ENCODE results near the gene PLD1. TPM values are rescaled to one million over a fixed set of nuclear protein-coding genes. Genes with fewer than 3 reads are reported as not detected.

The PLD1 gene
- polyA plus RNA-seq, 10 donors, result 11.3 to 23.1 (median 16.1) TPM

DNA sequence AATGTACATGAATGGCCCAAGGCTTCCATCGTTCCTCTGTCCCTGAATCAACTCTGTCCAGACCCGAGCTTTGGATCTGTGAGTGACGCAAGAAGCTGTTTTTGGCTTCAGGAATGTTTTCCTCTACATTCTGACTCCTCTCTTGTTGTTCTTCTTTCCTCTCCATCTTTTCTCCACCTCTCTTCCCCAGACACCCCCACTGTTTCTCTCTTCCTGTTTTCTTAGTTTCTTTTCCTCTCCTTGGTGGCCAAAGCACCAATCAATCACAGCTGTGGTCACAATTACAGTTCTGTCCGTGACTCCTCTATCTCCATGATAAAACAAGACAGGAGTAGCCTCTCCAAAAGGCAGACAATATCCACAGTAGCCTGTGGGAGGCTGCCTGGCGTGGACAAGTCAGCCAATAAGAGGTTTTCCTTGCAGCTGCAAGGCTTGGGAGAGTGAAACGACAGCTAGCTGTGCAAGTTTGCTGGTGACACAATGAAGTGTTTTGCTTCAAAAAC lies 28.0 kb upstream of the PLD1 start:
- DNase-seq, result peak in 2 of 3 donors; percentile 77 to 93

DNA sequence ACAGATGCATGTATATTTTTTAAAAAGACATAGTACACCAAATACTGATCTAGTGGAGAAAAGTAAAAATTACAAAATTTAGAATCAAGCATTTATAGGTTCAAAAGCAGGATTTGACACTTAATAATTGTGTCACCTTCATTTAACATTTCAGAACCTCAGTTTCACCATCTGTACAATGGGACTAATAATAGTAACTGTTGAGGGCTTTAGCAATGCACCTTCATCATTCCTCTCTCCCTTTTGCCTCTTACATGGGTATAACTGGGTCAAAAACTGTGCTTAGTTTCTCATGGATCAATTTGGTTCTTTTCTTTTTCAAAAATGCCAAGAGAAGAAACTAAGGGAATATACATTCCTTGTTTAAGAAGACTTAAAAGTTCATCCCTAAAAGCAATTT lies 27.4 kb upstream of the PLD1 start:
- no peak for DNase-seq

DNA sequence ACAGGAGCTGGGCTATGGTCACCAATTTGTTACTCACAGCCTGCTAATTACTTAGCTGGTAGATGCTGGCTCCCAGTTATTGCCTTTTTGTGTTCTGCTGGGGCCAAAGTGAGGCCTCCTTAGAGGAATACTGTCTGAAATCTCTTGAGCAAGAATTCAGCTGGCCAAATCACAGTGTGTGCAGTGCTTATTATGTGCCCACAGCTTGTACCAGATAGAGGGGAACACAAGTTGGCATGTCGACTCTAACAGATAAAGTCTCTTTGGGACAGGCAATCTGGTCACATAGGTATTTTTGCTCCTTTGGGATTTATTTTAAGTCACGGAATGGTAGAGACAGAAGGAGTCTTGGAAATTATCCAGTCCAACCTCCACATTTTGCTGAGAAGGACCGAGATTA lies 26.6 kb upstream of the PLD1 start:
- DNase-seq, result no peak

DNA sequence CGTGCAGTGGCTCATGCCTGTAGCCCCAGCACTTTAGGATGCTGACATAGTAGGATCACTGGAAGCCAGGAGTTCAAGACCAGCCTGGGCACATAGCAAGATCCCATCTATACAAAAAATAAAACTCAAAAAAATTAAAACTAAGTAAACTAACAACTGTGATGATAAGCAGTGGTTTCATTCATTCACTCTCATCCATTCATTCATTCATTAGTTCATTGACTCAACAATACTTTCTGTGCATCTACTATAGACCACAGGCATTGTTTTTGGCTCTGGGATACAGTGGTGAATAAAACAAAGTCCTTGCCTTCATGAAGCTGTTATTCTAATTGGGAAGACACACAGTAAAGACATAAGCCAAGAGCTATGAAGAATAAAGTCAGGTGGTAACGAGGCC lies 25.3 kb upstream of the PLD1 start:
- no peak for DNase-seq

DNA sequence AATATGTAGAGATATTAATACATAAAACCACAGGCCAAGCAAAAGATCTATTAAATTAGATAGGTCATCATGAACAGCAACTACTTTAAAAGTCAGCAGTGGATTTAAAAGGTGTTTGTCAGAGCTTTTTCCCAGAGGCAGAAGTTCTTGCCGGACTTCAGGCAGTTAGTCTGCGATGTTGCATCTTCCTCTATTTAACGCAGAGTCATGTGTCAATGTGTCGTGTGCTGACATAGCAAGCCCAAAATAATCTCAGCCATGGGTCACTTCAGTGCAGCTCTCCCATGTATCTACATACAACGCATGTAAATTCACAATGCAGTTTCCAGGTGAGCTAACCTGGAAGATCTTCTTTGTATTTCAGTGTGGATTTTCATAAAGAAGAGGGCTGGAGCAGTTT lies 24.8 kb upstream of the PLD1 start:
- peak in 1 of 3 donors; percentile 45 for DNase-seq

DNA sequence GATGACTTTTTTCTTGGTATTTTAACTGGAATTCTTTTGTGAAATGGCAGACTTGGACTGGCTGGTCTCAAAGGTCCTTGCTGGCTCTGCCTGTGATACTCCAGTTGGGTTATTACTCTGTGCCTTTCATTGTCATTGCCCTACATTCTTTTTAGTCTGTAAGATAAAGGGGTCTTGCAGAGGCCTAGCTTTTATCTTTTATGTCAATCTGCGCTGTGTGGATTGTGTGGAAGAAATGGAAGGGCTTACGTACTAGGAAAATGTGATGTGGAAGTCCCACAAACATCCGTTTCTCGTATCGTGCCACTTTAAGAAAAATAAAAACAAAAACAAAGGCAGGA lies 24.1 kb upstream of the PLD1 start:
- DNase-seq, result no peak

DNA sequence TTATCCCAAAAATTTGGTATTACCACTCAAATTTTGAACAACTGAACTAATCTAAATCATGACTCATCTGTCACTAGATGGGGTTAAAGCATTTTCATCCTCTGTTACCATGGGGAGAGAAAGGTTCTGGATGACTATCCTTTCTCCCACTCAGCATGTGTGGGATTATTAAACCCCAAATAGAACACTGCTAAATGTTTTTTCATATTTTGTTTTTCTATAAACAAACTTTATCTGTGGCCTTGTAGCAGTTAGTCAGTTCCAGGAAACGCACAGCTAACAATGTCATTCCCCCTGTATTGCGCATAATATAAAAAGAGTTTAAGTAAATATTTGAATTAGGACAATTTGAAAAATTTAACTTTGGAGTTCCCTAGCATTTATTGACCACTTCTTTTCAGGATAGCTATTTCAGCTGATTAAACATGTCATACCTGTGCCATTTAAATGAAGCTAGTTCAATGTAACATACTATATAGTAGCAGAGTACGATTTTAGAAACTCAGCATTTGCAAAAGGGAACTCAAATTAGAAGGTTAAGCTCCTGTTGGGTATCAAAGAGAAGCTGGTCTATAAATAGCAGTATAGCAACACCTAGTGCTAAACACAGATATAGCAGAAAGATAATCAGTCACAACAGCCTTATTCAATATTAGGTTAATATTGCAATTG lies 23.6 kb upstream of the PLD1 start:
- peak in 1 of 3 donors; percentile 69 for DNase-seq

DNA sequence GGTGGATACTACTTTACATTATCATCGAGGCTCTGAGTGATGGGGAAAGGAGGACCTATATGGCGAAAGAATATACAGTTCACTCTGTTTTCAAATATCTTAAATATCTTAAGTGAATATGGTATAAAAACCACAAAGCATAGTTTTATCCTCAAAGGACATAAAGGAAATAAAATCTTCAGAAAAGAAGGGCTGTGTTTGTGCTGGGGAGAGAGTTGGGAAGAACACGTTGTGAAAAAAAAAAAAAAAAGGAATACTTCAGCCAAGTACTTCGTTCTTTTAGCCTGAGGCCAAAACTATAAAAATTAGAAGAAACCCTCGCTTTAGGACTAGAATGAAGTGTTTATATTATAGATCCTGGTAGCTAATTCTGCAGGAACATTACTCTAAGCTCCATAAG lies 22.7 kb upstream of the PLD1 start:
- peak in 1 of 3 donors; percentile 66 for DNase-seq

DNA sequence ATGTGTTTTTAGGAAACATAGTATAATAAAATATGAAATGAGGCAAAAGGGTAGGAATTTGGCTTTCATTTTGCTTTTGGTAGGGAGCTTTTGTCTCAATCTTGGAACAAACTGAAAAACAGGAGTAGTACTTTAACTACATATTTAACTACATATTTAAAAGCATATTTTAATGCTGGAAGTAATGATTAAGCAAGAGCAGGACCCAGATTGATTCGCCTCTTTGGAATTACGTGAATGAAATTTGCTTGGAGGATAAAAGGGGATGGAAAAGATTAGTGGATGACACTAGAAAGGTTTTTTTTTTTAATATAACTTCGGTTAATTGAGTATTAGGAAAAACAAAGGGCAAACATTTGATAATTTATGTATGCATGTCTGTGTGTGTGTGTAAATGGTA lies 21.7 kb upstream of the PLD1 start:
- no peak for DNase-seq

DNA sequence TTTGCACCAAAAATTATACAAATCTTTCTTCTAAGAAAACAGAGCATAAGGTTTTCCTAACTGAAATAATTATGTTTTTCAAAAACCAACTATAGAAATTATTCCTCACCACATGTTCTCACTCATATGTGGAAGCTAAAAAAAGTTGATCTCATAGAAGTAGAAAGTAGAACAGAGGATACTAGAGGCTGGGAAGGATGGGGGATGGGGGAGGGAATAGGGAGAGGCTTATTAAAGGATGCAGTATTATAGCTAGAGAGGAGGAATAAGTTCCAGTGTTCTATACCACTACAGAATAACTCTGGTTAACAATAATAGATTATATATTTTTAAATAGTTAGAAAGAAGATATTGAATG lies 20.2 kb upstream of the PLD1 start:
- peak in 1 of 3 donors; percentile 68 for DNase-seq

DNA sequence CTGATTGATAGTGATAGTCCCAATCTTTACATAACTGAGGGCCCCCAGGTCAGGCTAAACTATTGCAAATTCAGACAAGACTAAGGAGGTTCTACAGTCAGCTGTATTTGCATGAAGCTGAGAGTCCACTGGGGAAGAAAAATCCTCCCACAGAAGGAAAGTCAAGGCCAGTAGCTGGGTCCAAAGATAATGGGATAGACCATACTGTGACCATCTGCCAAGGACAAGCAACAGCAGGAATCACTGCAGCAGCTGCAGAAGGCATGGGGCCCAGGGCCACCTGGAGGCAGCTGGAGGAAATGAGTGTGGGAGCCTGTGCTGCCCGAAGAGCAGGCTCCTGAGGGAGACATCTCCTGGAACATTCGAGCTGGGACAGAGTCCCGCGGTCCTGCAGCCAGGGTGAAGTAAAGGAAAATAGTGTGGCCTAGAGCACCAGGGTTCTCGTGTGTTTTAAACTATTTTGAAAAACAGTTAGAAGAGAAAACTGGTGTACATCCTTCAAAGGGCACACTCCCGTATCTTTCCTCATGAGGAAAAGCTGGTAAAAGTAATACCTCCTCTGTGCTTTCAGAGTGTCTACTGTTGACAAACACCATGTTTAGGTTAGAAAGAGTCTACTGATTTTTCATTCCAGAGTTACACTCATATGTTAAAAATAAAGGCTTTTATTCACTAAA lies 19.7 kb upstream of the PLD1 start:
- peak; percentile 71 to 92 (median 83) for DNase-seq

DNA sequence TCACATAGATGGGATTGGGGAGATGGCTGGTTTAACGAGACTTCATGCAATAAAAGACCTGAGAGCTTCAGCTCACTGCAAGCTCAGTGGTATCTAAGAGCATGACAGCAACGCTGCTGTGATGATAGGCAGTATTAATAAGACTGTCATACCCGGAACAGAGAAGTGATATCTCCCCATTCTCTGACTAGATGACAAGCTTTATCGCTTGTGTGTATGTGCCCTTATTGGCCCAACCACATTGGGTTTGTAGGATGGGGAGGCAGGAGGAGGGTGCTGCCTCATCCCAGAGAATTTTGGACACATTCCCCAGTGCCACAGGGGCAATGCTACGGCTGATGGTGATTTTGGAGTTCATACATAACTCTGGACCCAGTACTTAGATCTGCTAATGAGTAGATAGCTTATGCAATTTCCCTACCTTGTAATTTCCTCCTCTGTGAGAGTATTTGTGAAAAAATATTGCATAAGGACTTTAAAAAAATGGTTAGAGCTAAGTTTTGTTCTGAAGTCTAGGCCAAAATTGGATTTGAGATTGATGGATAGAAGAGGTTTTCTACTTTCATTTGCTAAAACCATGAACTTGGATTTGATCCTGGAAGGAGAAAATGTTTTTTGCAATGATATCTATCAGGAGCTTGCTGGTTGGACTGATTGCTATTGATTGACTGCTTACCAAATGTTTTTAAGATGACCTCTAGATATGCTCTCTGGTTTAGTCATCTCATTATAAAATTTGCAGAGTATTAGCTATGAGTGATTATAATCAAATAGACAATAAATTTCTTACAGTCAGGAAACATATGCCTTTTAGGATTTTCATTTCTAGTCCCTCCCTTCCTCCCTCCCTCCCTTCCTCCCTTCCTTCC lies 18.9 kb upstream of the PLD1 start:
- peak in 1 of 3 donors; percentile 36 for DNase-seq

DNA sequence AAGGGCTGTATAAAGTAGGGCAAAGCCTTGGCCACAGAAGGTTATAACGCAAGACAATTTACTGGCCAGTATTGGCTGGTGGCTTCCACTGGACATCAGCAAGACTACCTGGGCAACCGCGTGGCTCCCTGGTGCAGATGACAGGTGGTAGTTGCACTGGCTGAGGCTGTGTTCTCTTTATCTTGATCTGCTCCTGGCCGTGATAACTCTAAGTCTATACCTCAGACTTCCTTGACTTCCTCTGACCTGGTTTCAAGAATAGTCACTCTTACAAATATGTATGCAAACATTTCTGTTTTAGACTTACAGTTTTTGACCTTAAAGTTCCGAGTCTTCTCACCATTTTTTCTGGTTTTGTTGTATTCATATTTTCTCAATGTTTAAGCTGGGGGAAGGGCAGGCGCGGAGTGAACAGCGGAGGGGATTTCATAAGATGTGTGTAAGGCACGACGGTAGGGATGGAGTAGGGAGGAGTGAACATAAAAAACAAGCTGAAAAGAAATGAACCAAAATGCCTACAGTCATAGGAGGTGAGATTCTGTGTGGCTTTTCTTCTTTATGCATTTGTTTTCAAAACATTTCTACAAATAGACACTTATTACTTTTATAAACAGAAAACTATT lies 17.7 kb upstream of the PLD1 start:
- DNase-seq, result no peak

DNA sequence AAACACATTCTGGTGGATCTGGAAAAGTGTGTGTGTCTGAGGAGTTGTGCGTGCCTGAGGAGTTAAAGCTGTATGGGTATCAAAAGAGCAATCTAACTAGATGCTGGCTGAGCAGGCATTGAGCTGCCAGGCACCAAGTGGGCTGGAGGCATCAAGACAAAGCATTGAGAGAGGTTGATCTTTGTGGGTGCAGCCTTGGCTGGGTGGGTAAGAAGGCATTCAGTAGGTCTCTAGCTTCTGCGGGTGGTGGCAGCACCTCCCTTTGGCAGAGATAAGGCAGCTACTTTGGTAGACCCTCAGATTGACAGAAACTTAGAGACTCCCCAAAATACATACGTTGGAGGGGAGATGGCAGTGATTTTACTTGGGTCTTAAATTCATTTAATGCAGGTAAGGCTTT lies 17.1 kb upstream of the PLD1 start:
- DNase-seq, result no peak

DNA sequence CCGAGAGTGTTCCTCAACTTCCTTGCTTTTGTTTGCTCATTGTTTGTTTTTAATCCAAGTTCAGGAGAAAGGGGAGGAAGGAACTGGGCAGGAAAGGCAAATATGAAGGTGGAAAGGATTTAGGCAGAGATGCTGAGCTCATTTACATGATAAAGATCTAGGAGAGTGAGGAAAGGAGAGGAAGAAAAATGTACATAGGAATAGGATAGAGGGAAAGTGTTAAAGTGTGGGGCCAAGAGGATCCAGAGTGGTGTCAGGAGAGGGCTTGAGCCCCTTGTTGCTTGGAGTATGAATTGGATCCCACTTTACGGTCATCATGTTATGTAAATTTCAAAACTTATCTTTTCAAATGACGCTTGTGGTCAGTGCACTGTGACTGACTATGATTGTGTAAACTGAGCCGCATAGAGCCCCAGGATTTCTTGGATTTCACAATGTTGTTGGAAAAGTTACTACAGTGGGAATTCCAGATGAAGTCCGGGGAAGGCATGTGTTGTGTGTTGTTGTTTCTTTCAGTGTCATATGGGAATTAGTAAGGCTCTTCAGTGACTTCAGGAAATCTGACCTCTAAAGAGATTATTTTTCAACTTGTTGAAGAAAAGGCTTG lies 15.0 kb upstream of the PLD1 start:
- peak in 1 of 3 donors; percentile 78 for DNase-seq

DNA sequence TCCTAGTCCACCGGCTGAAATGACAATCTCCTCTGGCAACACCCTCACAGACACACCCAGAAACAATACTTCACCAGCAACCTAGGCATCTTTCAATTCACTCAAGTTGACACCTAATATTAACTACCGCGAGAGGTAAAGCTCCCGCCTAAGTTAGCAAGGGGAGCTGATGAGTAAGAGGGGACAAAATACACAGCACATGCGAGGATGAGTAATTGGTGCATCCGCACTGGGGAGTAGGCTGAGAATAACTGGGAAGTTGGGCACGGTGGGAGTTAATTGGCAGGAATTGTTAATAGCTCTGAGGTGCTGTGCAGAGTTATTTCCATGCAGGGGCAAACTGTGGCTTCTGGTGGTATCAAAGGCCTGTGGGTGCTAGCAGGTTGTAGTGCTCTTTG lies 14.5 kb upstream of the PLD1 start:
- peak in 1 of 3 donors; percentile 40 for DNase-seq

DNA sequence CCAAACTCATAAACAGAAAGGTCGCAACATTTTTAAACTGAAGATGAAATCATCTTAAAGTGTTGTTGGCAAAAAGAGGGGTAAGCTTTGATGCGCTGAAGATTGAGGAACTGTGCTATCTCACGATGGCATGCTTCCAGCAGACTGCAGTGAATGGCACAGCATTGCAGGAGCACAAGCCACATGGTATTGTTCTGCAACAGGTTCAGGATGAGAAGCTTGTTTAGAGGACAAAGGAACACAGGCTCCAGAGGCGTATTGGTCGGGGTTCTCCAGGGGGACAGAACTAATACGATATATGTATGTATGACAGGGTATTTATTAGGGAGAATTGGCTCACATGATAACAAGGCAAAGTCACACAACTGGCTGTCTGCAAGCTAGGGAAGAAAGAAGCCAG lies 13.8 kb upstream of the PLD1 start:
- peak in 1 of 3 donors; percentile 71 for DNase-seq

DNA sequence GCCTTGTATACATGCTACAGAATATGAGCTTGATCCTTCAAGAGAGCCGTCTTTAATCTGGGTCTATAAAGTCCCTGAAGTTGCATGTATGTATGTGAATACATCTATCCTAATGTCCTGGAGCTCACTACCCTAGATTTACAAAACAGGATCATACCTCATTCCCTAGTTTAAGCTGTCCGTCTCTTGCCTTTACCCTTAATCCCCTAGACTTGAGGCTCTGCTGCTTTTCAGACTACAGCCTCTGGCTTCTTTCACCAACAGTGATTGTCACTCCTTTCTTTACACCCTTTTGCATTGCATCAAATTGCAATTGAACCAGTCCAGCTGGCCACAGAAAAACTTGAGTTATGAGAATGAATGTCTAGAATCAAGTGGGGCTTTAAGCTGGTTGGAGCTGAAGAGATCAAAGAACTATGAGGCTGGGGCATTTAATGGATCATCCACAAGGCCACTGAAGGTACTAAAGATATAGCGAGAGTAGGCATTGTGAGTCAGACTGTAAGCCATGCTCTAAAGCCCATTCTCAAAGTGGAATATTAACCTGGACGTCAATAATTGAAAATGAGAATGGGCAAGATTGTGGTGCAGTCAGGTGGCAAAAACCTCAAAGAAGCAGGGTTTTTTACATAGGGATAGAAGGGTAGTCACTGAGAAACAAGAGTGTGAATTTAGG lies 12.3 kb upstream of the PLD1 start:
- no peak for DNase-seq

DNA sequence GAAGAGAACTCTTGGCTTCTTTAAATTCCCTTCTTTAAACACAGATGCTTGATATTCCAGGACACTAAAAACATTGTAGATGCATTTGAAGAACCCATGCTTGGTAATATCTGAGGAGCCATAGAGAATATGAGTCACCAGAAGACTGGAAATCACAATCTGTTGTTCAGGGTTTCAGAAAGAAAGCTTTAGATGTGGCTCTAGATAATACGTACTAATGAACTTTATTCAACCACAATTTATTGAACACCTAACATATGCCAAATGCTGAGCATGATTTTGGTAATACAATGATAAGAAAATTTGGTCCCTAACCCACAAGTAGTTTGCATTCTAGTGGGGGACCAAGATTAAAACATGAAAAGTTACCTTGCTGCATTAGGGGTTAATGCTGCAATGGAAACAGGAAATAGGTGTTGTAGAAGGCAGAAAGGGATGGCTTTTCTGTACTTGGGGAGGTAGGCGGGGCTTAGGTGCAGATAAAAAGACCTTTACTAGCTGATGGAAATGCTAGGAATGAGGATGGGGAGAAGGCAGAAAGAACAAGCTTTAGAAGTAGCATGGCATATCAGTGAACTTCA lies 11.6 kb upstream of the PLD1 start:
- no peak for DNase-seq

DNA sequence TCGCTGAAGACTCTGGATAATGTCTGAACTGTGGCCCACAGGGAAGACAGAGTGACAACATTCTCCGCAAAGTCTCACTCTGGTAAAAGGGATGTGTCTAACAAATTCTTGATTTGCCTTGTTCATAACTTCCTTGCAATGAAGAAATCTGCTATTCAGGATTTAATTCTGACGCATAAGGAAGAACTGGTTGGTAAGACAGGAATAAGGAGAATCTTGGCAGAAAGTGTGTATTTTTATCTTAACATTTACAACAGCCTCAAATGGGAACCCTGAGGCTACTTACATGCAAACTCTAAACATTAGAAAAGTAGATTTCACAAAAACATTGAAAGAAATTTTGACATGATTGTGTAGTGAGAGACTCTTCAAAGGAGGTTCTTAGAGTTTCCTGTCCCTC lies 10.8 kb upstream of the PLD1 start:
- no peak for DNase-seq

All from muscle of back (tissue), 11 donors.